ENCODE results near the gene IGF2. TPM values are rescaled to one million over a fixed set of nuclear protein-coding genes. Genes with fewer than 3 reads are reported as not detected.

IGF2 gene
- total RNA-seq, 6 donors from 2014 or later: 7.0 to 24.4 (median 8.4) TPM; not detected in 1

- Histone ChIP-seq H3K27ac (no peak overlapping the region), H3K36me3 (no peaks in the 10 kb centered on the region), H3K27me3 (peaks cover 3 to 76% (median 57%) of the 10 kb centered on the region in 4 donors), H3K9me3 (no peaks in the 10 kb centered on the region), H3K4me3 (no peak overlapping the region), H3K4me1 (peaks cover 25 to 46% (median 32%) of the 10 kb centered on the region in 4 donors)
- WGBS, 2 donors: 12 to 14% methylated on average over 6 of the region's 6 CpGs
- DNase-seq (no peak), ATAC-seq (ENCODE audit: low FRiP score in 2 of 2) (no peak)
- TF ChIP-seq POLR2A (IDR thresholded peaks at IDR 0.05) (no peak), EP300 (IDR thresholded peaks at IDR 0.05) (no peak), POLR2AphosphoS5 (IDR thresholded peaks at IDR 0.05) (no peak), CTCF (IDR thresholded peaks at IDR 0.05) (no peak)
These were observed 3.6 kb upstream of the IGF2 start for GRCh38 chr11:2142762-2143202.

GRCh38 chr11:2142300-2142759 lies 3.1 kb upstream of the IGF2 start:
- no peak for TF ChIP-seq POLR2A (IDR thresholded peaks at IDR 0.05)
- no peak for TF ChIP-seq POLR2AphosphoS5 (IDR thresholded peaks at IDR 0.05)
- TF ChIP-seq EP300 (IDR thresholded peaks at IDR 0.05): no peak
- no peak for TF ChIP-seq CTCF (IDR thresholded peaks at IDR 0.05)
- no peak overlapping the region for H3K4me3 ChIP-seq

GRCh38 chr11:2140411-2141400 lies 1.5 kb upstream of the IGF2 start:
- no peak for TF ChIP-seq POLR2A (IDR thresholded peaks at IDR 0.05)
- no peak for TF ChIP-seq POLR2AphosphoS5 (IDR thresholded peaks at IDR 0.05)
- TF ChIP-seq CTCF (IDR thresholded peaks at IDR 0.05): no peak
- no peak for TF ChIP-seq EP300 (IDR thresholded peaks at IDR 0.05)
- H3K4me1 ChIP-seq: peaks cover 33 to 57% (median 41%) of the 10 kb centered on the region in 4 donors
- ATAC-seq (ENCODE audit: low FRiP score in 2 of 2) (no peak), DNase-seq (peak in 1 of 2 donors; percentile 77)
- no peaks in the 10 kb centered on the region for H3K36me3 ChIP-seq
- H3K27ac ChIP-seq: no peak overlapping the region
- peaks cover 3 to 75% (median 59%) of the 10 kb centered on the region in 4 donors for H3K27me3 ChIP-seq
- 8 to 19% methylated on average over 8 to 57 of the region's 102 CpGs for WGBS, 2 donors
- no peaks in the 10 kb centered on the region for H3K9me3 ChIP-seq
- no peak overlapping the region for H3K4me3 ChIP-seq

More at GRCh38 chr11:2142300-2142759, 3.1 kb upstream of the IGF2 start:
- ATAC-seq (ENCODE audit: low FRiP score in 2 of 2) (no peak), DNase-seq (no peak)
- H3K27me3 ChIP-seq: peaks cover 3 to 77% (median 60%) of the 10 kb centered on the region in 4 donors
- H3K27ac ChIP-seq: no peak overlapping the region
- H3K4me1 ChIP-seq: peaks cover 29 to 50% (median 36%) of the 10 kb centered on the region in 4 donors
- WGBS, 2 donors: 20 to 31% methylated on average over 5 of the region's 5 CpGs
- no peaks in the 10 kb centered on the region for H3K36me3 ChIP-seq
- H3K9me3 ChIP-seq: no peaks in the 10 kb centered on the region

- Histone ChIP-seq H3K4me3 (no peak overlapping the region), H3K4me1 (peaks cover 33 to 57% (median 41%) of the 10 kb centered on the region in 4 donors), H3K36me3 (no peaks in the 10 kb centered on the region), H3K27ac (no peak overlapping the region), H3K9me3 (no peaks in the 10 kb centered on the region), H3K27me3 (peaks cover 3 to 67% (median 55%) of the 10 kb centered on the region in 4 donors)
- DNase-seq (peak in 1 of 2 donors; percentile 81), ATAC-seq (ENCODE audit: low FRiP score in 2 of 2) (no peak)
- WGBS, 2 donors: 0 to 3% methylated on average over 11 to 33 of the region's 57 CpGs
- TF ChIP-seq EP300 (IDR thresholded peaks at IDR 0.05) (no peak), POLR2A (IDR thresholded peaks at IDR 0.05) (no peak), POLR2AphosphoS5 (IDR thresholded peaks at IDR 0.05) (no peak), CTCF (IDR thresholded peaks at IDR 0.05) (no peak)
These were observed 590 bp upstream of the IGF2 start for GRCh38 chr11:2139621-2140337.
